Measurements from ENCODE around the gene HOPX. TPM values are rescaled to one million over a fixed set of nuclear protein-coding genes. Genes with fewer than 3 reads are reported as not detected.
"Not testable (repeated sequence)": the region's sequence is repeated elsewhere in the genome, so short reads cannot be mapped to it uniquely, and the experiment has no call there.

HOPX gene
- total RNA-seq, 6 donors from 2014 or later, result 235 to 1,594 (median 506) TPM

- ATAC-seq (ENCODE audit: low FRiP score in 2 of 2), result no peak
- Histone ChIP-seq H3K27ac (no peak overlapping the region), H3K27me3 (no peaks in the 10 kb centered on the region), H3K36me3 (no peaks in the 10 kb centered on the region), H3K4me1 (no peaks in the 10 kb centered on the region), H3K4me3 (no peak overlapping the region), H3K9me3 (no peaks in the 10 kb centered on the region)
- DNase-seq, result no peak
- no peak for TF ChIP-seq POLR2AphosphoS5 (IDR thresholded peaks at IDR 0.05)
- no peak for TF ChIP-seq EP300 (IDR thresholded peaks at IDR 0.05)
- TF ChIP-seq POLR2A (IDR thresholded peaks at IDR 0.05), result no peak
- TF ChIP-seq CTCF (IDR thresholded peaks at IDR 0.05), result no peak
Observed at GRCh38 chr4:56607926-56608325, 73.2 kb downstream of the HOPX start.

DNA sequence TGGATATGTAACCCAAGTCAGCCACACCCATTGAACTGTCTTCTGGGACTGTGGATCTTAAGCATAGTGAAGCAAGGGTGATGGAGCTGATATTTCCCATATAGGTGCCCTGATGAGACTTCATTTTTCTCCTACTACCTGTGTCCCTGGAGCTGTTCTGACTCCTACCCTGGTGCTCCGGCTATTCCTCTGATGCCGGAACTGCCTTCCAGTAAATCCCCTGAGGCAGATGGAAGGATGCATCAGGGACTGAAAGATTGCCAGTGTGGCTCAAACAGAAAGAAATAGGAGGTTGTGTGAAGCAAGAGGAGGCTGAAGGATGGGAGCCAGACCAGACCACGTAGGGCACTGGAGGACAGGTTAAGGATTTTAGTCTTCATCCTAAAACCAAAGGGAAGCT is 74.7 kb downstream of the HOPX start:
- Histone ChIP-seq H3K4me1 (no peaks in the 10 kb centered on the region), H3K27ac (no peak overlapping the region), H3K36me3 (no peaks in the 10 kb centered on the region), H3K9me3 (no peaks in the 10 kb centered on the region), H3K27me3 (no peaks in the 10 kb centered on the region), H3K4me3 (no peak overlapping the region)
- TF ChIP-seq CTCF (IDR thresholded peaks at IDR 0.05), result no peak
- no peak for TF ChIP-seq POLR2AphosphoS5 (IDR thresholded peaks at IDR 0.05)
- TF ChIP-seq EP300 (IDR thresholded peaks at IDR 0.05), result no peak
- TF ChIP-seq POLR2A (IDR thresholded peaks at IDR 0.05), result no peak
- WGBS, 2 donors, result 67 to 79% methylated on average over 3 of the region's 3 CpGs
- no peak for DNase-seq
- no peak for ATAC-seq (ENCODE audit: low FRiP score in 2 of 2)

- not testable (repeated sequence) for H3K4me3 ChIP-seq; ATAC-seq (ENCODE audit: low FRiP score in 2 of 2); H3K9me3 ChIP-seq; DNase-seq; H3K4me1 ChIP-seq; H3K36me3 ChIP-seq; H3K27me3 ChIP-seq; H3K27ac ChIP-seq
- WGBS, 2 donors, result 53 to 67% methylated on average over 4 of the region's 4 CpGs
Observed at GRCh38 chr4:56605464-56605863, 75.6 kb downstream of the HOPX start.

DNA sequence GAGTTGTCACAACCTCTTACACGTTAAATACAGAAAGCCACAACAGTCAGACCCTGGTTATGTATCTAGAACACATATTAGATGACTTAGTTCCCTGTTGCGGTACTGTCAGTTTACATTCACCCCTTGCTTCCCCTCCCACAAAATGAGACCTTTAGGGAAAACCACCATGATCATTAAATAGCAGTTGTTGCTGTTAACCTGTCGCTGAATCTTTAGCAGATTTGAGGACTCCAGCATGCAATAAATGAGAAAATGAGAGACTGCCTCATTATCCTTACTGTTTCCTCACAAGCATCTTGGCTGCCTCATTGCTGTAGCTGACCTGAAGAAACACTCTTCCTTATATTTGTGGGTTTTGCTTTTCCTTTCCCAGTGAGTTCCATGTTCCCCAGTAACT is 77.8 kb downstream of the HOPX start:
- no peak for ATAC-seq (ENCODE audit: low FRiP score in 2 of 2)
- H3K4me3 ChIP-seq, result no peak overlapping the region
- no peak for DNase-seq
- TF ChIP-seq CTCF (IDR thresholded peaks at IDR 0.05) (no peak), EP300 (IDR thresholded peaks at IDR 0.05) (no peak), POLR2AphosphoS5 (IDR thresholded peaks at IDR 0.05) (no peak), POLR2A (IDR thresholded peaks at IDR 0.05) (no peak)
- no peaks in the 10 kb centered on the region for H3K27me3 ChIP-seq
- H3K4me1 ChIP-seq, result no peaks in the 10 kb centered on the region
- WGBS, 2 donors, result 74 to 88% methylated on average over 3 of the region's 3 CpGs
- H3K9me3 ChIP-seq, result no peaks in the 10 kb centered on the region
- H3K27ac ChIP-seq, result no peak overlapping the region
- H3K36me3 ChIP-seq, result no peaks in the 10 kb centered on the region

Other genes with a start within 250 kb of the HOPX start
- gene PPAT, start 245.7 kb downstream of the HOPX start, total RNA-seq, result 1 to 10 TPM in 5 of 6 donors, under 1 TPM in 1; 0.44 to 6.3 (median 5.4) TPM
- gene PAICS, start 245.0 kb downstream of the HOPX start, total RNA-seq, result 10 to 100 TPM in 5 of 6 donors, 1 to 10 TPM in 1; 7.4 to 33.5 (median 22.1) TPM
- 100 to 1,000 TPM in 1 of 6 donors, 10 to 100 TPM in 5; 41.9 to 101 (median 68.8) TPM for gene SRP72, start 213.7 kb downstream of the HOPX start, total RNA-seq
- under 1 TPM in 2 of 6 donors, not detected in 4; 0.17 TPM for gene ARL9, start 175.5 kb downstream of the HOPX start, total RNA-seq
- gene SPINK2, start 140.4 kb upstream of the HOPX start, total RNA-seq, result not detected
- 10 to 100 TPM; 18.3 to 40.2 (median 31.8) TPM for gene REST, start 226.6 kb upstream of the HOPX start, total RNA-seq